Neural cell (in vitro differentiated cells): Measurements from ENCODE around the gene SAMD4A. TPM values are rescaled to one million over a fixed set of nuclear protein-coding genes. Genes with fewer than 3 reads are reported as not detected.

Source experiments
- H2AFZ ChIP-seq: fragments of 200-600, 300-800 bp; sonication (generic), shearing (Covaris generic); 2 replicates; pipeline ENCODE4 v1.6.0; 2014; ENCODE audit warnings: low read depth, mild to moderate bottlenecking, antibody characterized with exemption, low read length, moderate library complexity
- H3F3A ChIP-seq: fragments of 200-600 bp; shearing (Covaris generic); 2 replicates; pipeline ENCODE4 v1.6.1; 2016; ENCODE audit warnings: mild to moderate bottlenecking, moderate library complexity, mixed read lengths, antibody characterized with exemption, low read length; ENCODE audit not compliant: insufficient read depth, poor library complexity, severe bottlenecking
- H3K27ac ChIP-seq: fragments of 200-600, 300-800 bp; sonication (generic), shearing (Covaris generic); 2 replicates; pipeline ENCODE4 v1.5.1; 2014; ENCODE audit warnings: mild to moderate bottlenecking, low read length, moderate library complexity
- H3K27me3 ChIP-seq: fragments of 300-800, 200-600 bp; sonication (generic), shearing (Covaris generic); 2 replicates; pipeline ENCODE4 v1.6.0; 2014; ENCODE audit warnings: mild to moderate bottlenecking, low read depth, low read length, moderate library complexity; ENCODE audit not compliant: insufficient read depth
- H3K36me3 ChIP-seq: fragments of 300-800, 200-600 bp; sonication (generic), shearing (Covaris generic); 2 replicates; pipeline ENCODE4 v1.5.1; 2014; ENCODE audit warnings: mild to moderate bottlenecking, antibody characterized with exemption, low read length, moderate library complexity; ENCODE audit not compliant: insufficient read depth
- H3K4me2 ChIP-seq: fragments of 300-800, 200-600 bp; sonication (generic), shearing (Covaris generic); 2 replicates; pipeline ENCODE4 v1.6.0; 2014; ENCODE audit warnings: mild to moderate bottlenecking, low read length
- H3K4me3 ChIP-seq: fragments of 300-800, 200-600 bp; sonication (generic), shearing (Covaris generic); 2 replicates; pipeline ENCODE4 v1.5.1; 2014; ENCODE audit warnings: mild to moderate bottlenecking, low read length, moderate library complexity
- H3K79me2 ChIP-seq: fragments of 200-600 bp; shearing (Covaris generic); replicated peaks from 2 replicates; pipeline ENCODE4 v1.6.0; 2014; ENCODE audit warnings: mild to moderate bottlenecking, low read length, moderate library complexity; ENCODE audit not compliant: insufficient read depth
- H3K9ac ChIP-seq: fragments of 300-800, 200-600 bp; sonication (generic), shearing (Covaris generic); 2 replicates; pipeline ENCODE4 v1.6.1; 2016; ENCODE audit warnings: mild to moderate bottlenecking, low read length, mixed read lengths
- H3K9me2 ChIP-seq: fragments of 200-600 bp; shearing (Covaris generic); 2 replicates; pipeline ENCODE4 v1.6.1; 2016; ENCODE audit warnings: mild to moderate bottlenecking, low read length, mixed read lengths; ENCODE audit not compliant: insufficient read depth
- H3K9me3 ChIP-seq: fragments of 200-600, 300-800 bp; sonication (generic), shearing (Covaris generic); 2 replicates; pipeline ENCODE4 v1.6.1; 2016; ENCODE audit warnings: mild to moderate bottlenecking, mixed run types, low read length, moderate library complexity, mixed read lengths
- H4K20me1 ChIP-seq: fragments of 200-600 bp; shearing (Covaris generic); 2 replicates; pipeline ENCODE4 v1.6.1; 2016; ENCODE audit warnings: mild to moderate bottlenecking, mixed run types; ENCODE audit not compliant: insufficient read depth
- EP300 ChIP-seq: fragments of 450-650 bp; conservative IDR thresholded peaks from 2 replicates; pipeline ENCODE4 v1.6.1; 2014; ENCODE audit warnings: antibody characterized with exemption, mild to moderate bottlenecking, moderate library complexity; ENCODE audit not compliant: poor library complexity, severe bottlenecking
- EZH2 ChIP-seq: fragments of 200-600, 300-800 bp; shearing (Covaris generic), sonication (generic); IDR thresholded peaks from 2 replicates; pipeline ENCODE4 v1.6.1; 2014; ENCODE audit warnings: antibody characterized with exemption, low read length, borderline replicate concordance, mild to moderate bottlenecking; ENCODE audit not compliant: insufficient read depth, poor library complexity, severe bottlenecking
- MXI1 ChIP-seq: fragments of 450-650 bp; conservative IDR thresholded peaks from 2 replicates; pipeline ENCODE4 v1.6.1; 2014; ENCODE audit warnings: antibody characterized with exemption, mild to moderate bottlenecking; ENCODE audit not compliant: poor library complexity, severe bottlenecking
- POLR2AphosphoS5 ChIP-seq: IDR thresholded peaks from 2 replicates; pipeline ENCODE4 v1.6.1; 2012
- RAD21 ChIP-seq: fragments of 450-650 bp; conservative IDR thresholded peaks from 2 replicates; pipeline ENCODE4 v1.6.1; 2014; ENCODE audit warnings: antibody characterized with exemption, mild to moderate bottlenecking, moderate library complexity
- SMC3 ChIP-seq: fragments of 450-650 bp; conservative IDR thresholded peaks from 2 replicates; pipeline ENCODE4 v1.6.1; 2014; ENCODE audit warnings: antibody characterized with exemption, mild to moderate bottlenecking, moderate library complexity; ENCODE audit not compliant: poor library complexity
- TAF1 ChIP-seq: IDR thresholded peaks from 2 replicates; pipeline ENCODE4 v1.6.1; 2012; ENCODE audit warnings: low read depth
- polyA plus RNA-seq: library from polyadenylated mRNA; depleted of rRNA; stranded (reverse); fragments of >200 nt; gene quantifications from 2 replicates; pipeline ENCODE4 v1.2.3, GENCODE V29; 2014
- TF ChIP-seq, protein P1 (sequence below): fragments of 450-650 bp; IDR thresholded peaks from 2 replicates; pipeline ENCODE4 v1.5.1; 2014; ENCODE audit warnings: antibody characterized with exemption, mild to moderate bottlenecking, moderate library complexity; ENCODE audit not compliant: poor library complexity, severe bottlenecking
- TF ChIP-seq, protein P2 (sequence below): IDR thresholded peaks from 2 replicates; pipeline ENCODE4 v1.6.1; 2012; ENCODE audit warnings: borderline replicate concordance

The SAMD4A gene
- polyA plus RNA-seq, 1 donor from 2014 or later: 1.0 TPM

DNA sequence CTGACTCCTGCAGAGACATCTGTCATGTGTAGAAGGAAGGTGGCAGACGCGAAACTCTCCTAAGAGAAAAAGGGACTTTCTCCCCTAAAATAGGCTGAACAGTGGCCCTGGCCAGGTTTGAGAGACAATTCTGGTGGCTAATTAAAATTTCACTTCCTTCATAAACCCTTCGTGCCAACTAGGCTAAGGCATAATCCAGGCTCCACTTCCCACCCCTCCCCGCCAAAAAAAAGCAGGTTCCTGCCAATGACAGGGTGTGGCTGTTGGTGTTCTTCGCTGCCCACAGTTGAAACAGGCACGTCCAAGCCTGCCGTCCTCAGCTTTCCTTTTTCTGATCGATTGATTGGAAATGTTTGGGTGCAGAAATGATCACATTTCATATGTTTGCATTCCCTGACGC is 191.1 kb downstream of the SAMD4A start:
- Histone ChIP-seq H3F3A (no peaks in the 10 kb centered on the region), H3K9ac (no peak overlapping the region), H3K4me3 (no peak overlapping the region), H3K36me3 (no peaks in the 10 kb centered on the region), H2AFZ (no peak overlapping the region), H3K79me2 (no peaks in the 10 kb centered on the region), H4K20me1 (no peaks in the 10 kb centered on the region), H3K9me3 (no peaks in the 10 kb centered on the region), H3K4me2 (no peak overlapping the region), H3K27me3 (no peaks in the 10 kb centered on the region), H3K9me2 (no peaks in the 10 kb centered on the region), H3K27ac (no peak overlapping the region)
- TF ChIP-seq, protein P1, sequence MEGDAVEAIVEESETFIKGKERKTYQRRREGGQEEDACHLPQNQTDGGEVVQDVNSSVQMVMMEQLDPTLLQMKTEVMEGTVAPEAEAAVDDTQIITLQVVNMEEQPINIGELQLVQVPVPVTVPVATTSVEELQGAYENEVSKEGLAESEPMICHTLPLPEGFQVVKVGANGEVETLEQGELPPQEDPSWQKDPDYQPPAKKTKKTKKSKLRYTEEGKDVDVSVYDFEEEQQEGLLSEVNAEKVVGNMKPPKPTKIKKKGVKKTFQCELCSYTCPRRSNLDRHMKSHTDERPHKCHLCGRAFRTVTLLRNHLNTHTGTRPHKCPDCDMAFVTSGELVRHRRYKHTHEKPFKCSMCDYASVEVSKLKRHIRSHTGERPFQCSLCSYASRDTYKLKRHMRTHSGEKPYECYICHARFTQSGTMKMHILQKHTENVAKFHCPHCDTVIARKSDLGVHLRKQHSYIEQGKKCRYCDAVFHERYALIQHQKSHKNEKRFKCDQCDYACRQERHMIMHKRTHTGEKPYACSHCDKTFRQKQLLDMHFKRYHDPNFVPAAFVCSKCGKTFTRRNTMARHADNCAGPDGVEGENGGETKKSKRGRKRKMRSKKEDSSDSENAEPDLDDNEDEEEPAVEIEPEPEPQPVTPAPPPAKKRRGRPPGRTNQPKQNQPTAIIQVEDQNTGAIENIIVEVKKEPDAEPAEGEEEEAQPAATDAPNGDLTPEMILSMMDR: no peak
- TF ChIP-seq EP300: no peak
- TF ChIP-seq EZH2: no peak
- TF ChIP-seq, protein P2, sequence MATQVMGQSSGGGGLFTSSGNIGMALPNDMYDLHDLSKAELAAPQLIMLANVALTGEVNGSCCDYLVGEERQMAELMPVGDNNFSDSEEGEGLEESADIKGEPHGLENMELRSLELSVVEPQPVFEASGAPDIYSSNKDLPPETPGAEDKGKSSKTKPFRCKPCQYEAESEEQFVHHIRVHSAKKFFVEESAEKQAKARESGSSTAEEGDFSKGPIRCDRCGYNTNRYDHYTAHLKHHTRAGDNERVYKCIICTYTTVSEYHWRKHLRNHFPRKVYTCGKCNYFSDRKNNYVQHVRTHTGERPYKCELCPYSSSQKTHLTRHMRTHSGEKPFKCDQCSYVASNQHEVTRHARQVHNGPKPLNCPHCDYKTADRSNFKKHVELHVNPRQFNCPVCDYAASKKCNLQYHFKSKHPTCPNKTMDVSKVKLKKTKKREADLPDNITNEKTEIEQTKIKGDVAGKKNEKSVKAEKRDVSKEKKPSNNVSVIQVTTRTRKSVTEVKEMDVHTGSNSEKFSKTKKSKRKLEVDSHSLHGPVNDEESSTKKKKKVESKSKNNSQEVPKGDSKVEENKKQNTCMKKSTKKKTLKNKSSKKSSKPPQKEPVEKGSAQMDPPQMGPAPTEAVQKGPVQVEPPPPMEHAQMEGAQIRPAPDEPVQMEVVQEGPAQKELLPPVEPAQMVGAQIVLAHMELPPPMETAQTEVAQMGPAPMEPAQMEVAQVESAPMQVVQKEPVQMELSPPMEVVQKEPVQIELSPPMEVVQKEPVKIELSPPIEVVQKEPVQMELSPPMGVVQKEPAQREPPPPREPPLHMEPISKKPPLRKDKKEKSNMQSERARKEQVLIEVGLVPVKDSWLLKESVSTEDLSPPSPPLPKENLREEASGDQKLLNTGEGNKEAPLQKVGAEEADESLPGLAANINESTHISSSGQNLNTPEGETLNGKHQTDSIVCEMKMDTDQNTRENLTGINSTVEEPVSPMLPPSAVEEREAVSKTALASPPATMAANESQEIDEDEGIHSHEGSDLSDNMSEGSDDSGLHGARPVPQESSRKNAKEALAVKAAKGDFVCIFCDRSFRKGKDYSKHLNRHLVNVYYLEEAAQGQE: no peak
- TF ChIP-seq RAD21: no peak
- TF ChIP-seq TAF1: no peak
- no peak for TF ChIP-seq POLR2AphosphoS5
- TF ChIP-seq SMC3: no peak
- TF ChIP-seq MXI1: no peak

DNA sequence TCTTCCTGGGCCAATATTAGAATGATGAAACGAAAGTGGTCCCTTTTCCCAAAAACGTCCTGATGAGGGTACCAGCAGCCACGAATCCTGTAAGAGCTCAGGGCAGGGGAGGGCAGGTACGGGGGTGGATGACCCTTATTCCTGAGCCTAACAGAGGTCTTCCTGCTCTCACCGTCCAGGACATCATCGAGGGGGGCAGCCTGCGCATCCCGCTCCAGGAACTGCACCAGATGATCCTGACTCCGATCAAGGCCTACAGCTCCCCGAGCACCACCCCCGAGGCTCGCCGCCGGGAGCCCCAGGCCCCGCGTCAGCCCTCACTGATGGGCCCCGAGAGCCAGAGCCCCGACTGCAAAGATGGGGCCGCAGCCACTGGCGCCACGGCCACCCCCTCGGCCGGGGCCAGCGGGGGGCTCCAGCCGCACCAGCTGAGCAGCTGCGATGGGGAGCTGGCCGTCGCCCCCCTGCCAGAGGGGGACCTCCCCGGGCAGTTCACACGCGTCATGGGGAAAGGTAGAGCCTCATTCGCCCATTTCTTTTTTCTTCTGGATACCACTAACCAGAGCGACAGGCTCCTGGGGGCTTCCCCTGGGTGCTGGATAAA is 193.2 kb downstream of the SAMD4A start:
- Histone ChIP-seq H3K9me2 (no peaks in the 10 kb centered on the region), H3K27ac (no peak overlapping the region), H3K27me3 (no peaks in the 10 kb centered on the region), H3K9me3 (no peaks in the 10 kb centered on the region), H2AFZ (no peak overlapping the region), H4K20me1 (no peaks in the 10 kb centered on the region), H3K9ac (no peak overlapping the region), H3K36me3 (no peaks in the 10 kb centered on the region), H3F3A (no peaks in the 10 kb centered on the region), H3K4me2 (no peak overlapping the region), H3K4me3 (no peak overlapping the region), H3K79me2 (no peaks in the 10 kb centered on the region)
- TF ChIP-seq POLR2AphosphoS5: no peak
- TF ChIP-seq, protein P1: no peak
- TF ChIP-seq, protein P2: no peak
